Ascending aorta (tissue), 2 donors: ENCODE data around the gene ADCY2. TPM values are rescaled to one million over a fixed set of nuclear protein-coding genes. Genes with fewer than 3 reads are reported as not detected.

ENCODE experiments used
- DNase-seq, 2 donors: peaks; one replicate each; pipeline ENCODE4 v3.0.0-alpha.2; 2019; ENCODE audit warnings: low spot score in 2 of 2
- H3K27ac ChIP-seq, 2 donors: fragments of 200-600 bp; sonication (generic); one replicate each; pipeline ENCODE4 v1.5.1; 2016 to 2017; ENCODE audit warnings: mild to moderate bottlenecking in 1 of 2
- H3K27me3 ChIP-seq: fragments of 200-600 bp; sonication (generic); one replicate; pipeline ENCODE4 v1.5.1; 2017
- H3K36me3 ChIP-seq, 2 donors: fragments of 200-600 bp; sonication (generic); one replicate each; pipeline ENCODE4 v1.5.1; 2016
- H3K4me1 ChIP-seq, 2 donors: fragments of 200-600 bp; sonication (generic); one replicate each; pipeline ENCODE4 v1.5.1; 2016 to 2017; ENCODE audit warnings: mild to moderate bottlenecking in 1 of 2
- H3K4me3 ChIP-seq, 2 donors: fragments of 200-600 bp; sonication (generic); one replicate each; pipeline ENCODE4 v1.5.1; 2016 to 2017; ENCODE audit warnings: mild to moderate bottlenecking in 1 of 2
- H3K9me3 ChIP-seq, 2 donors: fragments of 200-600 bp; sonication (generic); one replicate each; pipeline ENCODE4 v1.5.1; 2016
- CTCF ChIP-seq, 3 experiments: fragments of 200-600 bp in 2 of 3; fragments of 450-650 bp in 1 of 3; sonication (generic) in 2 of 3; IDR thresholded peaks; one replicate each; pipeline ENCODE4 v1.5.1; 2016 to 2019; ENCODE audit warnings: antibody characterized with exemption in 3 of 3, mild to moderate bottlenecking in 1 of 3, moderate library complexity in 1 of 3
- intact Hi-C: fragments of 100-400 bp; cut with DNase I; formaldehyde crosslinking; loops from one replicate; pipeline ENCODE4 v1.15.1; 2023
- total RNA-seq: library from RNA; depleted of rRNA; stranded (reverse); fragments of >200 nt; gene quantifications from one replicate; pipeline ENCODE4 v1.1.0, GENCODE V29; 2016

The ADCY2 gene
- total RNA-seq, 1 donor from 2014 or later = 0.11 TPM

DNA sequence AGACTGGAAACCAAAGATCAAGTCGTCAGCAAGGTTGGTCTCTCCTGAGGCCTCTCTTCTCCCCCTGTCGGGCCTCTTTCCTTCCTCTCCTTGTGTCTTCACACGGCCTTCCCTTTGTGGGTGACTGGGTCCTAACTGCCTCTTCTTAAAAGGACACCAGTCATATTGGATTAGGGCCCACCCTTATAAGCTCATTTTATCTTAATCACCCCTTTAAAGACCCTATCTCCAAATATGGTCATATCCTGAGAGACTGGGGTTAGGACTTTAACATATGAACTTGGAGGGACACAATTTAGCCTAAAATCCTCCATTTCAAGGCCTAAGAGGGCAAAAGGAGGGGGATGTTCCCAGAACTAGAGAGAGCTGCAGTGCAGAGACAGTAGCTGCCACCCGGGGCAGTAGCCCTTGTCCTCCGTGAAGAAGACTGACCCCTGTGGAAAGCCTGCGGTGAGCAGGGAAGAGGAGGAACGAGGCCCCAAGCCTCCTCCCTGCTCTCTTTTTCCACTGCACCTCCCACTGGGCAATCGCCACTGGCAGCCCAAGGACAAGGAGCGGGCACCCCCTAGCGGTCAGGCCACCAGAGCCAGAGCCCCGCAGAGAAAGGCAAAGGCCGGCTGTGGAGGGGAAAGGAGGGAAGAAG is 420.1 kb downstream of the ADCY2 start:
- Histone ChIP-seq H3K4me3 (peak overlapping the region in 1 of 2 donors; percentile 34), H3K36me3 (peaks cover 0 to 3% of the 10 kb centered on the region in 2 donors), H3K9me3 (no peaks in the 10 kb centered on the region), H3K27ac (no peak overlapping the region), H3K27me3 (no peaks in the 10 kb centered on the region), H3K4me1 (no peaks in the 10 kb centered on the region)
- DNase-seq = peak; percentile 22 to 90
- intact Hi-C loops = loop anchor here (5.0 kb wide), 3 partner anchors 54 to 419 kb away; partner anchors contain the start of gene ADCY2
- peak; percentile 69 to 90 (median 80) for TF ChIP-seq CTCF (IDR thresholded peaks at IDR 0.05)

DNA sequence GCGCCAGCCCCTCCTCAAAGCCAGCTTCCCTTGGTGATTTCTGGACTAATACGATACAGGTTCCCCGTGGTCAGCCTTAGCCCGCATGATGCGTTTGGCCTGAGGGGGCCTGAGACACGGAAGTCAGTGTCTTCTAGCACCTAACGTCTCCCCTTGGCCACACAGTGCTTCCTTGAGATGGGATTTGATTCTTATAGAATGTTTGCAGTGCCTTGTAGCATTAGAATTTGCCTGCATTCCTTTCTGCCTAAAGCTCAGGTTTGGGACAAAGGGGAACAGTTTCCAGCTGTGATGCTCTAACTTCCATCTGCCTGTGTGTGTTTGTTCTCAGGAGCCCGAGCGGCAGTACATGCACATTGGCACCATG is 420.6 kb downstream of the ADCY2 start:
- no peak overlapping the region for H3K27ac ChIP-seq
- no peaks in the 10 kb centered on the region for H3K9me3 ChIP-seq
- peaks cover 0 to 3% of the 10 kb centered on the region in 2 donors for H3K36me3 ChIP-seq
- no peaks in the 10 kb centered on the region for H3K27me3 ChIP-seq
- no peak for TF ChIP-seq CTCF (IDR thresholded peaks at IDR 0.05)
- DNase-seq = no peak
- intact Hi-C loops = loop anchor here (5.0 kb wide), 3 partner anchors 54 to 419 kb away; partner anchors contain the start of gene ADCY2
- H3K4me1 ChIP-seq = no peaks in the 10 kb centered on the region
- peak overlapping the region in 1 of 2 donors; percentile 34 for H3K4me3 ChIP-seq

DNA sequence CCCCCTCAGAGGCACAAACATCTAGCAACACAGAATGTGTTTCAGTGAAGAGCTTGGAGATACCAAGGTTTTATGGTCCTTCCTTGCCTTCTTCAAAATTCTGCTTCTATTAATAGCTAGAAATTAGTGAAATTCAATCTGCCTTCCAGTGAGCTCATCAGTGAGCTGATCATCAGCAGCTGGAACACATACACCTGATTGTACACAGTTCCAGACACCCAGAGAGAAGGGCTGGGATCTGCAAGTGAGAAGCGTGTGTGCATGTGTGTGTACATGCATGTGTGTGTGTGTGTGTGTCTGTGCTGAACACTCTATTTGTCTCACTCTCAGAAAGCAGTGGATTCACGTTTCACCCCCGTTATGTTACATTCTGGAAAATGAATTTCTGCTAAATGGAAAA is 426.5 kb downstream of the ADCY2 start:
- intact Hi-C loops = no loop called here

GRCh38 chr5:7823594-7823993 is 427.7 kb downstream of the ADCY2 start:
- Histone ChIP-seq H3K4me1 (no peaks in the 10 kb centered on the region), H3K9me3 (no peaks in the 10 kb centered on the region), H3K27ac (no peak overlapping the region), H3K4me3 (no peak overlapping the region), H3K27me3 (no peaks in the 10 kb centered on the region), H3K36me3 (peaks cover 0 to 7% of the 10 kb centered on the region in 2 donors)
- intact Hi-C loops = no loop called here
- peak in 1 of 2 donors; percentile 27 for DNase-seq
- no peak for TF ChIP-seq CTCF (IDR thresholded peaks at IDR 0.05)

More for the DNA sequence above, 426.5 kb downstream of the ADCY2 start:
- H3K4me3 ChIP-seq = no peak overlapping the region
- DNase-seq = peak in 1 of 2 donors; percentile 0
- H3K27ac ChIP-seq = no peak overlapping the region
- TF ChIP-seq CTCF (IDR thresholded peaks at IDR 0.05) = no peak
- peaks cover 0 to 7% of the 10 kb centered on the region in 2 donors for H3K36me3 ChIP-seq
- no peaks in the 10 kb centered on the region for H3K27me3 ChIP-seq
- no peaks in the 10 kb centered on the region for H3K9me3 ChIP-seq
- H3K4me1 ChIP-seq = no peaks in the 10 kb centered on the region

DNA sequence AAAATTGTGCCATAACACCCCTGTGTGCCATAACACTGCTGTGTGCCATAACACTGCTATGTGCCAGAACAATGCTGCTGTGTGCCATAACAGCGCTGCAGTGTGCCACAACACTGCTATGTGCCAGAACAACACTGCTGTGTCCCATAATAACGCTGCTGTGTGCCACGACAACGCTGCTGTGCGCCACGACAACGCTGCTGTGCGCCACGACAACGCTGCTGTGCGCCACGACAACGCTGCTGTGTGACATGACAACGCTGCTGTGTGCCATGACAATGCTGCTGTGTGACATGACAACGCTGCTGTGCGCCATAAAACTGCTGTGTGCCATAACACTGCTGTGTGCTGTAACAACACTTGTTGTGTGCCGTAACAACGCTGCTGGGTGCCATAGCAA is 429.1 kb downstream of the ADCY2 start:
- Histone ChIP-seq H3K36me3 (peaks cover 0 to 7% of the 10 kb centered on the region in 2 donors), H3K4me3 (no peak overlapping the region), H3K27ac (no peak overlapping the region), H3K27me3 (no peaks in the 10 kb centered on the region), H3K9me3 (no peaks in the 10 kb centered on the region), H3K4me1 (no peaks in the 10 kb centered on the region)
- intact Hi-C loops = no loop called here
- DNase-seq = no peak
- no peak for TF ChIP-seq CTCF (IDR thresholded peaks at IDR 0.05)
